Neural progenitor cell (in vitro differentiated cells): Measurements from ENCODE around the gene IST1. TPM values are rescaled to one million over a fixed set of nuclear protein-coding genes. Genes with fewer than 3 reads are reported as not detected.
A peak's percentile ranks its signal among the peaks of the same experiment; 100 is the strongest.

Source experiments
- DNase-seq: peaks from one replicate; pipeline ENCODE4 v3.0.0-alpha.2; 2016; ENCODE audit warnings: low spot score
- H2AFZ ChIP-seq: fragments of 200-600 bp; sonication (generic); replicated peaks from 2 replicates; pipeline ENCODE4 v1.6.1; 2016; ENCODE audit warnings: antibody characterized with exemption
- H3F3A ChIP-seq: fragments of 200-600 bp; sonication (generic); 2 replicates; pipeline ENCODE4 v1.6.1; 2016; ENCODE audit warnings: antibody characterized with exemption, low read depth
- H3K27ac ChIP-seq: fragments of 200-600 bp; sonication (generic); 2 replicates; pipeline ENCODE4 v1.5.1; 2016; ENCODE audit warnings: mild to moderate bottlenecking
- H3K27me3 ChIP-seq: fragments of 200-600 bp; sonication (generic); 2 replicates; pipeline ENCODE4 v1.6.1; 2016; ENCODE audit warnings: mild to moderate bottlenecking, moderate library complexity
- H3K36me3 ChIP-seq: fragments of 200-600 bp; sonication (generic); 2 replicates; pipeline ENCODE4 v1.5.1; 2016
- H3K4me1 ChIP-seq: fragments of 200-600 bp; sonication (generic); 2 replicates; pipeline ENCODE4 v1.6.1; 2016; ENCODE audit warnings: mixed run types
- H3K4me2 ChIP-seq: fragments of 200-600 bp; sonication (generic); 2 replicates; pipeline ENCODE4 v1.6.1; 2016
- H3K4me3 ChIP-seq: fragments of 200-600 bp; sonication (generic); 2 replicates; pipeline ENCODE4 v1.5.1; 2016
- H3K79me2 ChIP-seq: fragments of 200-600 bp; sonication (generic); 2 replicates; pipeline ENCODE4 v1.6.1; 2016; ENCODE audit warnings: low read depth
- H3K9ac ChIP-seq: fragments of 200-600 bp; sonication (generic); 2 replicates; pipeline ENCODE4 v1.6.1; 2016
- H3K9me3 ChIP-seq: fragments of 200-600 bp; sonication (generic); 2 replicates; pipeline ENCODE4 v1.5.1; 2016; ENCODE audit warnings: low read depth
- H4K20me1 ChIP-seq: fragments of 200-600 bp; sonication (generic); 2 replicates; pipeline ENCODE4 v1.6.1; 2016; ENCODE audit warnings: low read depth
- H3K27ac Mint-ChIP-seq: 3 replicates; pipeline ENCODE4 v1.8.0; 2021; ENCODE audit warnings: mixed read lengths
- H3K27me3 Mint-ChIP-seq: 2 replicates; pipeline ENCODE4 v1.8.0; 2022; ENCODE audit warnings: low read depth, mild to moderate bottlenecking, inconsistent platforms, moderate library complexity, mixed read lengths; ENCODE audit not compliant: insufficient read depth
- H3K36me3 Mint-ChIP-seq: 3 replicates; pipeline ENCODE4 v1.8.0; 2021; ENCODE audit warnings: mixed read lengths
- H3K4me1 Mint-ChIP-seq: 3 replicates; pipeline ENCODE4 v1.8.0; 2021; ENCODE audit warnings: mixed read lengths
- H3K4me3 Mint-ChIP-seq: 3 replicates; pipeline ENCODE4 v1.8.0; 2021; ENCODE audit warnings: mild to moderate bottlenecking, moderate library complexity, mixed read lengths
- H3K9me3 Mint-ChIP-seq: 3 replicates; pipeline ENCODE4 v1.8.0; 2020; ENCODE audit warnings: mixed read lengths
- CTCF ChIP-seq: fragments of 200-600 bp; sonication (generic); IDR thresholded peaks from 2 replicates; pipeline ENCODE4 v1.5.1; 2017; ENCODE audit warnings: antibody characterized with exemption, mild to moderate bottlenecking
- EZH2 ChIP-seq: fragments of 200-600 bp; sonication (generic); IDR thresholded peaks from 2 replicates; pipeline ENCODE4 v1.6.1; 2017; ENCODE audit warnings: antibody characterized with exemption, mild to moderate bottlenecking, moderate library complexity
- EZH2phosphoT487 ChIP-seq: fragments of 200-600 bp; sonication (generic); IDR thresholded peaks from 2 replicates; pipeline ENCODE4 v1.6.1; 2017; ENCODE audit warnings: antibody characterized with exemption
- total RNA-seq: library from RNA; depleted of rRNA; stranded (reverse); fragments of >200 nt; gene quantifications from 2 replicates; pipeline ENCODE4 v1.2.3, GENCODE V29; 2015; ENCODE audit warnings: low replicate concordance

Gene IST1
- total RNA-seq, 1 donor from 2014 or later = 400 TPM

GRCh38 chr16:71956486-71956885, 61.2 kb downstream of the IST1 start:
- Histone ChIP-seq H3K27me3 (no peaks in the 10 kb centered on the region), H2AFZ (no peak overlapping the region), H3K4me2 (no peak overlapping the region), H3K4me1 (no peaks in the 10 kb centered on the region), H3K4me3 (no peak overlapping the region), H3K79me2 (no peaks in the 10 kb centered on the region), H3K36me3 (no peaks in the 10 kb centered on the region), H4K20me1 (no peaks in the 10 kb centered on the region), H3K9ac (no peak overlapping the region), H3F3A (no peaks in the 10 kb centered on the region), H3K27ac (no peak overlapping the region), H3K9me3 (no peaks in the 10 kb centered on the region)
- Mint-ChIP-seq H3K4me1 (no peaks in the 10 kb centered on the region), H3K27me3 (peaks cover 3% of the 10 kb centered on the region), H3K9me3 (no peaks in the 10 kb centered on the region), H3K27ac (no peak overlapping the region), H3K36me3 (no peaks in the 10 kb centered on the region), H3K4me3 (no peak overlapping the region)
- DNase-seq = no peak
- no peak for TF ChIP-seq CTCF
- TF ChIP-seq EZH2phosphoT487 = no peak
- no peak for TF ChIP-seq EZH2

- no peaks in the 10 kb centered on the region for H3K27me3 Mint-ChIP-seq
Measured at GRCh38 chr16:71961066-71962039, 66.0 kb downstream of the IST1 start.

GRCh38 chr16:71963125-71963875, 68.0 kb downstream of the IST1 start:
- H3K4me1 ChIP-seq = no peaks in the 10 kb centered on the region
- TF ChIP-seq EZH2 (no peak), CTCF (no peak), EZH2phosphoT487 (no peak)
- no peaks in the 10 kb centered on the region for H3K27me3 ChIP-seq
- no peaks in the 10 kb centered on the region for H3K36me3 ChIP-seq
- Mint-ChIP-seq H3K36me3 (no peaks in the 10 kb centered on the region), H3K4me3 (no peak overlapping the region), H3K27me3 (peaks cover 2% of the 10 kb centered on the region), H3K27ac (no peak overlapping the region), H3K4me1 (no peaks in the 10 kb centered on the region), H3K9me3 (no peaks in the 10 kb centered on the region)
- H3K79me2 ChIP-seq = no peaks in the 10 kb centered on the region
- no peaks in the 10 kb centered on the region for H4K20me1 ChIP-seq
- no peak overlapping the region for H2AFZ ChIP-seq
- no peak overlapping the region for H3K9ac ChIP-seq
- no peak for DNase-seq
- no peaks in the 10 kb centered on the region for H3F3A ChIP-seq
- no peak overlapping the region for H3K27ac ChIP-seq
- H3K4me2 ChIP-seq = no peak overlapping the region
- no peak overlapping the region for H3K4me3 ChIP-seq
- no peaks in the 10 kb centered on the region for H3K9me3 ChIP-seq

More at GRCh38 chr16:71961066-71962039, 66.0 kb downstream of the IST1 start:
- no peaks in the 10 kb centered on the region for H3K27me3 ChIP-seq
- H3K36me3 Mint-ChIP-seq = no peaks in the 10 kb centered on the region
- H3K27ac Mint-ChIP-seq = peak overlapping the region; percentile 39
- H3K4me3 Mint-ChIP-seq = no peak overlapping the region
- peak; percentile 87 for TF ChIP-seq CTCF
- no peak for TF ChIP-seq EZH2
- no peak for TF ChIP-seq EZH2phosphoT487
- no peaks in the 10 kb centered on the region for H3K4me1 Mint-ChIP-seq
- H3K9me3 Mint-ChIP-seq = no peaks in the 10 kb centered on the region
- no peak overlapping the region for H3K4me2 ChIP-seq
- H3K9ac ChIP-seq = no peak overlapping the region
- no peaks in the 10 kb centered on the region for H4K20me1 ChIP-seq
- H3K79me2 ChIP-seq = no peaks in the 10 kb centered on the region
- H3K9me3 ChIP-seq = no peaks in the 10 kb centered on the region
- H3K27ac ChIP-seq = no peak overlapping the region
- H3K4me3 ChIP-seq = no peak overlapping the region
- H2AFZ ChIP-seq = peak overlapping the region; percentile 41
- no peaks in the 10 kb centered on the region for H3K4me1 ChIP-seq
- no peaks in the 10 kb centered on the region for H3K36me3 ChIP-seq
- DNase-seq = peak; percentile 88
- no peaks in the 10 kb centered on the region for H3F3A ChIP-seq
